Cardiac fibroblast (primary cell): ENCODE data around the gene YIF1A.
A peak's percentile ranks its signal among the peaks of the same experiment; 100 is the strongest.

Source experiments
- DNase-seq, 2 donors: peaks; one replicate each; pipeline versions ENCODE4 v3.0.0 to v3.0.0-alpha.2; 2010; ENCODE audit warnings: low read depth in 2 of 2
- H3K4me3 ChIP-seq, 2 donors: replicated peaks in 1 of 2; 1 replicate in 1 of 2; 2 replicates in 1 of 2; pipeline ENCODE4 v1.5.1; 2011; ENCODE audit warnings: low read depth in 2 of 2, low read length in 2 of 2, mild to moderate bottlenecking in 2 of 2, moderate library complexity in 1 of 2
- TF ChIP-seq, protein P1 (sequence below): IDR thresholded peaks from one replicate; pipeline ENCODE4 v1.5.1; 2011; ENCODE audit warnings: low read depth, mild to moderate bottlenecking, low read length, inconsistent platforms

Gene YIF1A

DNA sequence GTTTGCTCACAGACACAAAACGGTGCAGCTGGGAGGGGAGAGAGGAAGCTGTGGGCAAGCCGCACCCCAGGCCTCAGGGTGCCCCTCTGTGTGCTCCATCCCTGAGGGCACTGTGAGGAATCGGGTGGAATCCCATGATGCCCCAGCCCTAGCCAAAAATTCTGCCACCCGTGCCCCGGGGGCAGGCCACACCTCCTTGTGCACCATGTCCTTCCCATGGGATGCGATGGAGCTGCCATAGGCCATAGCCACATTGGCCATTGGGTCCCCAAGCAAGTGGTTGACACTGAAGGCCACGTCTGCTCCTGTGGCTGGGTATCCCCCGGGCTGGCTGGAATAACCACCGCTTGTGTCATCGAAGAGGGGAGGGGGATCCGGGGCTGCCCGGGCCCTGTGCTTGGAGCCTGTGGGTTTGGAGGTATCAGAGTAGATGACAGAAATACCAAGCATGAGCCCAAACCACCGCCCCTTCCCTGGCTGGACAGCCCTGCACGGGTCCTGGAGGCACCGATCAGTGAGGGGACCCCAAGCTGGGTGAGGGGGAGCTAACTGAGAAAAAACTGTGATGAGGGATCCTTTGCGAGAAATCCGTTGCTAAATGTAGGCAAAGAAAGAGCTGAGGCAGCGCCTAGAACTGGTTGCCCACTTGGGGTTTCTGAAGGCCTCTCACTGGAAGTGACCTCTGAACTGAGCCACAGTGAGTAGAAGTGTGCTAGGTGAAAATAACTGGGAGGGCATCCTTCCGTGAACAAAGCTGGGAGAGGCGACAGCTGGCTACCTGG is 863 bp downstream of the YIF1A start:
- DNase-seq, result no peak
- TF ChIP-seq, protein P1, sequence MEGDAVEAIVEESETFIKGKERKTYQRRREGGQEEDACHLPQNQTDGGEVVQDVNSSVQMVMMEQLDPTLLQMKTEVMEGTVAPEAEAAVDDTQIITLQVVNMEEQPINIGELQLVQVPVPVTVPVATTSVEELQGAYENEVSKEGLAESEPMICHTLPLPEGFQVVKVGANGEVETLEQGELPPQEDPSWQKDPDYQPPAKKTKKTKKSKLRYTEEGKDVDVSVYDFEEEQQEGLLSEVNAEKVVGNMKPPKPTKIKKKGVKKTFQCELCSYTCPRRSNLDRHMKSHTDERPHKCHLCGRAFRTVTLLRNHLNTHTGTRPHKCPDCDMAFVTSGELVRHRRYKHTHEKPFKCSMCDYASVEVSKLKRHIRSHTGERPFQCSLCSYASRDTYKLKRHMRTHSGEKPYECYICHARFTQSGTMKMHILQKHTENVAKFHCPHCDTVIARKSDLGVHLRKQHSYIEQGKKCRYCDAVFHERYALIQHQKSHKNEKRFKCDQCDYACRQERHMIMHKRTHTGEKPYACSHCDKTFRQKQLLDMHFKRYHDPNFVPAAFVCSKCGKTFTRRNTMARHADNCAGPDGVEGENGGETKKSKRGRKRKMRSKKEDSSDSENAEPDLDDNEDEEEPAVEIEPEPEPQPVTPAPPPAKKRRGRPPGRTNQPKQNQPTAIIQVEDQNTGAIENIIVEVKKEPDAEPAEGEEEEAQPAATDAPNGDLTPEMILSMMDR, result no peak

DNA sequence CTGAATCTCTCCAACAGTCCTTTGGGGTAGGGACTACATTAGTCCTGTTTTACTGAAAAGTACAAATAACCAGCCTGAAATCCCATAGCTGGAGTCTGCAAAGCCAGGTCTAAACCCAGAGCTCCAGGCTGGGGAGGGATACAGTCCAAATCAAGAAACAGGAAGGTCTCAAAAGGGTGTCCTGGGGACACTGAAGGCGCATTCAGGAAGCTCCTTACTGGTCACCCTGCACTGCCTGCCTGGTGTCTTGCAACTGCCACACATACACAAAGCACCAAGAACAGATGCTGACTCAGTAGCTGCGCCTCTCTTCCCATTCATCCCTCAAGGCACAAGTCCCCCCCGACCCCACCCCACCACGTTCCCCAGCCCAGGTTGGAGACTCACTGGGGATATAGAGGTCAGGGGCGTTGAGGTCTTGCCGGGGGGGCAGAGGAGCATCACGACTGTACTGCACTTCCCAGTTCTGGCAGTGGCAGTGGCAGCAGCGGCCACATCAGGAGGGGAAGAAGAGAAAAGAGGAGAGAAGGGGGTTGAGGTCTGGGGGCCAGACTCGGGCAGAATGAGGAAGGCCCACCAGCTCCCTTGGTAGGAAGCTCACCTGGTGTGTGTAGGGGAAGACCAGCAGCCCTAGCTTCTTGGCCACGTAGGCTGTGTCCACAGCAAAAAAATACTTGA is 1.6 kb downstream of the YIF1A start:
- DNase-seq, result no peak
- H3K4me3 ChIP-seq, result peak overlapping the region in 1 of 2 donors; percentile 85
- TF ChIP-seq, protein P1, result no peak

More for the DNA sequence above, 863 bp downstream of the YIF1A start:
- H3K4me3 ChIP-seq, result peak overlapping the region; percentile 78 to 85

DNA sequence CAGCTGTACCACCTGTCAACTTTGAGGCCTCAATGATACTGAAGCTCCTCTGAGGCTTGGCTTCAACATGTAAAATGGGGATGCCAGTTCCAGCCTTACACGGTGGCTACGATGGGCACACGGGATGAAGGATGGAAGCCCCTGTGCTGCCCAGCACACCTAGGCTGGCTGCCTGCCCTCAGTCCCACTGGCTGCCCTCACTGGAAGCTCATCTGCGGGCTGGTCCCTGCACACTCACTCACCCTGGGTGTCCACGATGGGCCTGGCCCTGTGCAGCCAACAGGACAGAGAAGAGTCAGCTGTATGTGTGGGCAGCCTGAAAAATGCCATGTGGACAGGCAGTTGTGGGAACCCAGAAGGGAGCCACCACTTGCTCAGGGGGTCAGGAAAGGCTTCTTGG is 2.2 kb downstream of the YIF1A start:
- DNase-seq, result no peak
- TF ChIP-seq, protein P1, result no peak
- no peak overlapping the region for H3K4me3 ChIP-seq

DNA sequence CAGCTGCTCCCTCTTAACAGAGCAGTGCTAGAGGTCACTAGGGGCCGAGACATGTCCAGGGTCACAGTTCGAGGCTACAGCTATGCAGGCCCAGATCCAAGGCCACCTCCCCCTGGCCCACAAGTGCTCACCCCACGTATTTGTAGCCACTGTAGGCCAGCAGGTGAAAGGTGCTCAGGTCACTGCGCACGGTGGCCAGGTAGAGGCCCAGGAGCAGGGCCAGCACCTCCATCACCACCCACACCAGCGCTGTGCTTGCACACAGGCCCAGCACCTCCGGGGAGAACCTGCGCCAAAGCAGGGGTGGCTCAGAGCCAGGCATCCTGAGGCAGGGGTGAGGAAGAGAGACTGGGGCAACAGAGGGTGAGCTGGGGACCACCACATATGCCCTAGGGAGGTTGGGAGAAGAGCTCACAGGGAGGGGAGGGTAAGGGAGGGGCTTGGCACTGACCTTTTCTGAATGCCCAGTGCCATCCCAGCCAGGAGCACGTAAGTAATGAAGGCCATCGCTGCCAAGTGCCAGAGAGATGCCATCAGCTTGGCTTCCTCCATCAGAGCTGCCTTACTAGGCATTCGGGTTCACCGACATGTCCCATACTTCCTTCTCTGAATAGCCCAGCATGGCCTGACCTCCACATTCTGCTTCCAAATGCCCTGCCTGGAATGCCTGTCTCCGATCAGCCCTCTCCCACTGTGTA is 3.5 kb downstream of the YIF1A start:
- no peak for DNase-seq
- H3K4me3 ChIP-seq, result no peak overlapping the region
- TF ChIP-seq, protein P1, result no peak

DNA sequence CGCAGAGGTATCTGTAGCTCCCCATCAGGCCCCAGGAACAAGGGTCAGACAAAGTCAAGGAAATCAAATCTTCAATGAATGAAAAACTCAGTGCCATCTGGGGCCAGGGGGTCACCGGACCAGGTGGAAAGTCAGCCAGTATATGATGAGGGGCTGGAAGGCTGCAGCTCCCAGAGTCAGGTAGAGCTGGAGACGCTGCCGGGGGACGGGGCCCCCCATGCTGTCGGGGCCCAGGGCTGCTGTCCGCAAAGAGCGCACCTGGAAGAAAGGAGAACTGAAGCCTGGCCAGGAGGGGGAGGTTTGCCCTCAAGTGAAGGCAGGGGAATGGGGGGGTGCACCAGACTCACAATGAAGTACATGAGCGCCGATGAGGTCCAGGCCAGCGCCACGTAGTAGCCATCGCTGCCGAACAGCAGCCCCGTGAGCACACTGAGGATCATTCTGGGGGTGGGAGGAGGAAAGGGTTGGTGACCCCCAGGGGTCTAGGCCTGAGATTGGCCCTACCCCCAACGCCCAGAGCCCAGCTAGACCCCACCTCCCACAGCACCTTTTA is 4.3 kb downstream of the YIF1A start:
- TF ChIP-seq, protein P1, result no peak
- H3K4me3 ChIP-seq, result no peak overlapping the region
- DNase-seq, result no peak

DNA sequence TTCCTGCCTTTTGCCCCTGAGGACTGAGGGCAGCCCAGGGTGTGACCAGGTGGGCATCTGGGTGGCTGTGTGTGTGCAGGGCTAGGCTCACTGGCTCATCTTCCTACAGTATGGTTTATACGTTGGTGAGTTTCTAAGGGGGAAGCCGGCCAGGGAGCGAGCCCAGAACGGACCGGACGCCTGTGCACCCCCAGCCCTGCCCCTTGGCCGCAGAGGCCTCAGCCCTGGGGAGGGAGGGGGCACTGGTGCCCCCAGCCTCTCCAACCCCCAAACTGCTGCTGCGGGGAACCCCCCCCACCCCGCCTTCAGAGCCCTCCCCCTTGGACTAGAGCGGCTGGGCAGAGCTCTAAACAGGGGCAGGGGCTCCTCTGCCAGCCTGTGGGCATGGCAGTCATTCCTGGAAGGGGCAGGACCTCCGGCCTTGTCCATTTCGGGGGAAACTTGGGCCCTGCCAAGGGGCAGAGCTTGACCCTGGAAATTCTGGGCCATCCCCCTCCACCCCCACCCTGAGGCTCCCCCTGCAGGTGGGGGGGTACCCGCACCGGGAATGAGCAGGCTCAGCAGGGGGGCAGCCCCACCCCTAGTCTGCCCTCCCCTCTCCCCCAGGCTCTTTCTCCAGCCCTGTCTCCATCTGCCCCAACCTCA is 5.4 kb downstream of the YIF1A start:
- DNase-seq, result no peak
- TF ChIP-seq, protein P1, result no peak
- no peak overlapping the region for H3K4me3 ChIP-seq
